ENCODE data around the gene EXOC4. TPM values are rescaled to one million over a fixed set of nuclear protein-coding genes. Genes with fewer than 3 reads are reported as not detected.
"Not testable (repeated sequence)": the region's sequence is repeated elsewhere in the genome, so short reads cannot be mapped to it uniquely, and the experiment has no call there.

Gene EXOC4
- total RNA-seq, 1 donor from 2014 or later: 66.2 TPM

- peak; percentile 66 for DNase-seq (ENCODE audit: extremely low read depth, low read depth, low spot score)
Measured at GRCh38 chr7:133310232-133310862, 57.5 kb downstream of the EXOC4 start.

GRCh38 chr7:133313575-133313974 is 60.7 kb downstream of the EXOC4 start:
- no peak for DNase-seq (ENCODE audit: extremely low read depth, low read depth, low spot score)

- DNase-seq (ENCODE audit: extremely low read depth, low read depth, low spot score): no peak
Measured at GRCh38 chr7:133314084-133314483, 61.2 kb downstream of the EXOC4 start.

GRCh38 chr7:133315332-133316040 is 62.6 kb downstream of the EXOC4 start:
- no peak for DNase-seq (ENCODE audit: extremely low read depth, low read depth, low spot score)

GRCh38 chr7:133319842-133320241 is 67.0 kb downstream of the EXOC4 start:
- DNase-seq (ENCODE audit: extremely low read depth, low read depth, low spot score): no peak

- no peak for DNase-seq (ENCODE audit: extremely low read depth, low read depth, low spot score)
Measured at GRCh38 chr7:133320891-133321290, 68.0 kb downstream of the EXOC4 start.

DNA sequence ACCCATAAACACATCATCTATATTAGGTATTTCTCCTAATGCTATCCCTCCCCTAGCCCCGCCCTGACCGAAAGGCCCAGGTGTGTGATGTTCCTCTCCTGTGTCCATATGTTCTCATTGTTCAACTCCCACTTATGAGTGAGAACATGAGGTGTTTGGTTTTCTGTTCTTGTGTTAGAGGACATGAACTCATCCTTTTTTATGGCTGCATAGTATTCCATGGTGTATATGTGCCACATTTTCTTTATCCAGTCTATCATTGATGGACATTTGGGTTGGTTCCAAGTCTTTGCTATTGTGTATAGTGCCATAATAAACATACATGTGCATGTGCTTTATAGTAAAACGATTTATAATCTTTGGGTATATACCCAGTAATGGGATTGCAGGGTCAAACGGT is 68.5 kb downstream of the EXOC4 start:
- not testable (repeated sequence) for DNase-seq (ENCODE audit: extremely low read depth, low read depth, low spot score)

- DNase-seq (ENCODE audit: extremely low read depth, low read depth, low spot score): not testable (repeated sequence)
Measured at GRCh38 chr7:133326745-133327144, 73.9 kb downstream of the EXOC4 start.

DNA sequence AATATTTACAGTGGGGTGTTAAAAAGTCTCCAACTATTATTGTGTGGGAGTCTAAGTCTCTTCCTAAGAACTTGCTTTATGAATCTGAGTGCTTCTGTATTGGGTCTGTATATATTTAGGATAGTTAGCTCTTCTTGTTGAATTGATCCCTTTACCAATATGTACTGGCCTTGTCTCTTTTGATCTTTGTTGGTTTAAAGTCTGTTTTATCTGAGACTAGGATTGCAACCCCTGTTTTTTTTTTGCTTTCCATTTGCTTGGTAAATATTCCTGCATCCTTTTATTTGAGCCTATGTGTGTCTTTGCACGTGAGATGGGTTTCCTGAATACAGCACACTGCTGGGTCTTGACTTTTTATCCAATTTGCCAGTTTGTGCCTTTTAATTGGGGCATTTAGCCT is 75.1 kb downstream of the EXOC4 start:
- not testable (repeated sequence) for DNase-seq (ENCODE audit: extremely low read depth, low read depth, low spot score)

GRCh38 chr7:133330085-133330484 is 77.2 kb downstream of the EXOC4 start:
- DNase-seq (ENCODE audit: extremely low read depth, low read depth, low spot score): no peak

GRCh38 chr7:133331861-133332260 is 79.0 kb downstream of the EXOC4 start:
- DNase-seq (ENCODE audit: extremely low read depth, low read depth, low spot score): no peak

DNA sequence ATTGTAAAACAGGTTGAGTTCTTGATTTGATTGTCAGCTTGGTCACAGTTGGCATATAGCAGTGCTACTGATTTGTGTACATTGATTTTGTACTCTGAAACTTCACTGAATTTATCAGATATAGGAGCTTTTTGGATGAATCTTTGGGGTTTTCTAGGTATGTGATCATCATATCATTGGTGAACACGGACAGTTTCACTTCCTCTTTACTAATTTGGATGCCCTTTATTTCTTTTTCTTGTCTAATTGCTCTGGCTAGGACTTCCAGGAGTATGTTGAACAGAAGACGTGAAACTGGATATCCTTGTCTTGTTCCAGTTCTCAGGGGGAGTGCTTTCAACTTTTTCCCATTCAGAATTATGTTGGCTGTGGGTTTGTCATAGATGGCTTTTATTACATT is 86.9 kb downstream of the EXOC4 start:
- no peak for DNase-seq (ENCODE audit: extremely low read depth, low read depth, low spot score)

DNA sequence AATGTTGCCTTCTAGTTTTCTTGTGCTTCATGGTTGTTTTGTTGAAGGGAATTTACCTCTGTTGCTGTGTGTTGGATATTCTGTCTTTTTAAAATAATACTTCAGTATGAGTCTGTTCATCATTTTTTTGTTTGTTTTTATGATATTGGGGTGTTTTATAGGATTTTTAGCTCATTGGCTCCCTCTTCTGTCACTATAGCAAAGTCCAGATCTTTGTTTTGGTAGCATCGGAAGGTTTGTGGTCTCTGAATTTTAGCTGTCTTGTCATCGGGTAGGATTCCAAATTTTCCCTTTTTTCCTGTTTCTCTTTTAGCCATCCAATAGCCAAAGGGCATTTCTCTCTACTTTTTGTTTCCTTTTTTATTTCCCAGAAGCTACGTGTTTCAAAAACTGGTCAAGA is 91.4 kb downstream of the EXOC4 start:
- DNase-seq (ENCODE audit: extremely low read depth, low read depth, low spot score): no peak

DNA sequence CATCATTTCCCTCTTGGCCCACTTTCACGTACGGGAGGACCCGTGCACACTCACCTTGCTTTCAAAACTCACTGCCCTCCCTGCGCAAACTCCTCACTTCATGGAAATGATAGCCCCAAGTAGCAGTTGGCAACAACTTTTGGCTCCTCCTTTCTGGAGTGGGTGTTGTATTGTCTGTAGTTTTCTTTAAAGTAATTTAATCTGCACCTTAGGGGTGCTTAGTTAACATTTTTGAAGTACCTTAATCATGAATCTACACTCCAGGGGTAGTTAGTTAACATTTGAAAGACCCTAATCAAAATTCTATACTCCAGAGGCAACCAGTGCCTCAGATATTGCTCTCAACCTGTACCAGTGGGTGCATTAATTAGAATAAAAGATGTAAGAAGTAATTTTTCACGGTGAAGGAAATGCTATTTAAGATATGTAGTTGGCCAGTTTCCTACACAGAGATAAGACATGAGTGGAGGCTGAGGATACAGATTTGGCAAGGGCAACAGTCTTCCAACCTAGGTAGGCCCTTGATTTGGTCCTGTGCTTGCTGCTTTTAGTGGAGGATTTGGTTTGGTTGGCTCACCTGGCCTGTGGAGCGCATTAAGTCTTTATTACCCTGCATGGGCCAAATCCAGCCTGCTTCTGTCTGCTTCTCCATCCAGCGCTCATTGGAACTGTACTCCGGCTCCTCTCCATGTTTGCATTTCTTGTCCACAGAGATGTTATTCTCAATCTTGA is 93.0 kb downstream of the EXOC4 start:
- no peak for DNase-seq (ENCODE audit: extremely low read depth, low read depth, low spot score)

DNA sequence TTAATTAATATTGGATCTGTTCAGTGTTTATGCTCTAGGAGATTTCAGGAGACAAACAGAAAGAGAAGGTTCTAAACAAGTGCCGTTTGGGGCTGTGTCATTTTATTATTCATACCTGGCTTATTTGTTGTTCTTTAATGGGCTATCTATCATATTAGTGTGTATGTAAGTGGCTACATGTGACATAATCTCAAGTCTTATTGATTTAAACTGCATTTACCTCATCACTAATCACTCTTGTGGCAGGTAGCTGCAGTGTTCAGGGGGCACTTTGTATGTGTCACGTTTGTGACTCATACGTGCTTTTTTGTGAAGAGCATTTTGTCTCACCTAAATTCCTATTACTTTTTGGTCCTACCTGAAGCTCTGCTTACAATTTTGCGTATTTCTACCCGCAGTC is 95.4 kb downstream of the EXOC4 start:
- no peak for DNase-seq (ENCODE audit: extremely low read depth, low read depth, low spot score)

DNA sequence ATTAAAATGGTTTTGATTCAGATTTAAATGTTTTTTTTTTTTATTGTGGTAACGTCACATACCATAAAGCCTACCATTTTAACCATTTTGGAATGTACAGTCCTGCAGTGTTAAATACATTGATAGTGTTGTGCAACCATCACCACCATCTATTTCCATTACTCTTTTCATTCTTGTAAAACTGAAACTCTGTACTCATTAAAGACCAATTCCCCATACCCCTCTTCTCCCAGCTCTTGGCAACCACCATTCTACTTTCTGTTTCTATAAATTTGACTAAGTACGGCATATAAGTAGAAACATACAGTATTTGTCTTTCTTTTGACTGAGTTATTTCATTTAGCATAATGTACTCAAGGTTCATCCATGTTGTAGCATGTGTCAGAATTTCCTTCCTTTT is 96.2 kb downstream of the EXOC4 start:
- no peak for DNase-seq (ENCODE audit: extremely low read depth, low read depth, low spot score)

DNA sequence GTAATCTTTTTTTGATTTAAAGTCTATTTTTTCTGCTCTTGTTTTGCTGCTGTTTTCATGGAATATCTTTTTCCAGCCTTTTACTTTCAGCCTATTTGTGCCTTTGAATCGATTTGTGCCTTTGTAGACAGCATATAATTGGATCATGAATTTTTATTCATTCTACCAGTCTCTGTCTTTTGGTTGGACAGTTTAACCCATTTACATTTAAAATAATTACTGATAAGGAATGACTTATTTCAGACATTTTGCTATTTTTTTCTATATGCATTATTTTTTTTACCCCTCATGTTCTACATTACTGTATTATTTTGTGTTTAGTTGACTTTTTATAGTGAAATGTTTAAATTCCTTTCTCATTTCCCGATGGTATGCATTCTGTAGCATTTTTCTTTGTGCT is 99.6 kb downstream of the EXOC4 start:
- no peak for DNase-seq (ENCODE audit: extremely low read depth, low read depth, low spot score)

DNA sequence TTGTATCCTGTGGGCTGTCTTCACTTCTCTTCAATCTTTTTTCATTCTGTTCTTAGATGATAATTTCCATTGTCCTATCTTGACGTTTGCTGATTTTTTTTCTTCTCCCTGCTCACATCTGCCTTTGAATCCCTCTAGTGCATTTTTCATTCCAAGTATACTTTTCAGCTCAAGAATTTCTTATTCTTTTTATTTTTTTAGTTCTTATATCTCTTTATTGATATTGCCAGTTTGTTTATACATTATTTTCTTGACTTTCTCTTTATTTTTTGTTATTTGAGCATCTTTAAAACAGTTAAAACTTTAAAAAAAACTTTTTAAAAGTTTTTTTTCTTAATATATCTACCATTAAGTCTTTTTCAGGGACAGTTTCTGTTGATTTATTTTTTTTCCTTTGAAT is 100.9 kb downstream of the EXOC4 start:
- no peak for DNase-seq (ENCODE audit: extremely low read depth, low read depth, low spot score)

- DNase-seq (ENCODE audit: extremely low read depth, low read depth, low spot score): no peak
Measured at GRCh38 chr7:133354546-133355324, 101.9 kb downstream of the EXOC4 start.

GRCh38 chr7:133355325-133355708 is 102.4 kb downstream of the EXOC4 start:
- no peak for DNase-seq (ENCODE audit: extremely low read depth, low read depth, low spot score)

DNA sequence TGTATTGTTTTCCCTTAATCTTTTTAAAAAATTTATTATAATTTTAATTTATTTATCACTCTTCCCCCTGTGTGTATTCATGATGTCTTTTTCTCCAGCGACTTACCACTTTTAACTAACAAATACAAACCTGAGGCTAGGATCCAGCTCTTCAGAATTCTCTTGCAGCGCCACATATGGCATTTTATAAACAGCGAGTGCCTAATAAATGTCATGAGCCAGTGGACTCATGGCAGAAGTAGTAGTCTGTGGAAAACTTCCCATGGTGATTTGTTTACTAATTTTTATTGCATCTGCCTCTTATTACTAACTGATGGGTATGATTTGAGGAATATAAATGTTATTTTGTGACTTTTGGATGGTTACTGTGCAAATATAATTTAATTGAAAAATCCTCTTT is 102.9 kb downstream of the EXOC4 start:
- DNase-seq (ENCODE audit: extremely low read depth, low read depth, low spot score): no peak
